Measurements from ENCODE around the gene COQ10B. TPM values are rescaled to one million over a fixed set of nuclear protein-coding genes. Genes with fewer than 3 reads are reported as not detected.

Gene COQ10B
- total RNA-seq, 1 experiment from 2014 or later: 21.7 TPM

DNA sequence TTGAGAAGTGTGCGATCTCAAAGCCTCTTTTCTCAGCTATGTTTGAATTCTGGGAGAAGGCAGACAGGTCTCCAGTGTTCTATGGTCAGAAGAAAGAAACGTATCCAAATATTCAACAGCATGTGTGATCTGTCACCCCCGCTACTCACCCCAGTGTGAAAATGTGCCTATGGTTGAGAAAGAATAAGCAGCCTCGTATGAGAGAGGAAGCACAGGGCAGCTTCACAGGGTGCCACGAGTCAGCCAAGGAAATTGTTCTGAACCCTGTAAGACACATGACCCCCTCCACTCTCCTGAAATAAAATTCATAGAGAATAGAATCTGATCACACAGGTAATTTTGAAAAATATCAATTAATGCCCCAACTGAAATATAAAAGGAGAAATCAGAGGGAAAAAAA is 10.5 kb upstream of the COQ10B start (continued):
- no peak for TF ChIP-seq USF2 (CRISPR knock-in tag; IDR thresholded peaks at IDR 0.05)
- TF ChIP-seq PRDM15 (CRISPR knock-in tag; IDR thresholded peaks at IDR 0.05): no peak
- no peak for TF ChIP-seq AFF4 (CRISPR knock-in tag; IDR thresholded peaks at IDR 0.05; ENCODE audit: borderline replicate concordance)
- TF ChIP-seq ZNF121 (CRISPR knock-in tag; IDR thresholded peaks at IDR 0.05): no peak
- TF ChIP-seq ZNF232 (CRISPR knock-in tag; IDR thresholded peaks at IDR 0.05): no peak
- TF ChIP-seq ZSCAN18 (CRISPR knock-in tag; IDR thresholded peaks at IDR 0.05): no peak
- no peak for TF ChIP-seq E2F4 (CRISPR knock-in tag; IDR thresholded peaks at IDR 0.05; ENCODE audit: borderline replicate concordance, low read depth)
- TF ChIP-seq NFYB (CRISPR knock-in tag; conservative IDR thresholded peaks at IDR 0.05; ENCODE audit: low read depth): no peak
- TF ChIP-seq, protein P1, sequence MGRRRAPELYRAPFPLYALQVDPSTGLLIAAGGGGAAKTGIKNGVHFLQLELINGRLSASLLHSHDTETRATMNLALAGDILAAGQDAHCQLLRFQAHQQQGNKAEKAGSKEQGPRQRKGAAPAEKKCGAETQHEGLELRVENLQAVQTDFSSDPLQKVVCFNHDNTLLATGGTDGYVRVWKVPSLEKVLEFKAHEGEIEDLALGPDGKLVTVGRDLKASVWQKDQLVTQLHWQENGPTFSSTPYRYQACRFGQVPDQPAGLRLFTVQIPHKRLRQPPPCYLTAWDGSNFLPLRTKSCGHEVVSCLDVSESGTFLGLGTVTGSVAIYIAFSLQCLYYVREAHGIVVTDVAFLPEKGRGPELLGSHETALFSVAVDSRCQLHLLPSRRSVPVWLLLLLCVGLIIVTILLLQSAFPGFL (CRISPR knock-in tag; IDR thresholded peaks at IDR 0.05; ENCODE audit: borderline replicate concordance): no peak

GRCh38 chr2:197445746-197446145 is 7.6 kb upstream of the COQ10B start:
- ChIA-PET POLR2A (no interaction called here), CTCF (no interaction called here)
- H3K27me3 Mint-ChIP-seq (ENCODE audit: low read depth): no peaks in the 10 kb centered on the region
- no peaks in the 10 kb centered on the region; the same call in 1 of the 2 replicates for H3K9me3 Mint-ChIP-seq
- ATAC-seq: no peak
- H3K4me1 Mint-ChIP-seq: no peaks in the 10 kb centered on the region
- no peak for DNase-seq (ENCODE audit: low spot score)
- H3K36me3 Mint-ChIP-seq: no peaks in the 10 kb centered on the region
- no peak overlapping the region for H3K27ac Mint-ChIP-seq
- H3K4me3 Mint-ChIP-seq: no peak overlapping the region
- TF ChIP-seq USF2 (CRISPR knock-in tag; IDR thresholded peaks at IDR 0.05): no peak
- no peak for TF ChIP-seq HMGA2 (CRISPR knock-in tag; IDR thresholded peaks at IDR 0.05)
- TF ChIP-seq ELF4 (CRISPR knock-in tag; IDR thresholded peaks at IDR 0.05; ENCODE audit: low read depth): no peak
- no peak for TF ChIP-seq AR (CRISPR knock-in tag; IDR thresholded peaks at IDR 0.05)
- no peak for TF ChIP-seq RELA (CRISPR knock-in tag; IDR thresholded peaks at IDR 0.05; ENCODE audit: borderline replicate concordance)
- TF ChIP-seq HMGXB4 (CRISPR knock-in tag; IDR thresholded peaks at IDR 0.05): no peak
- TF ChIP-seq, protein P2, sequence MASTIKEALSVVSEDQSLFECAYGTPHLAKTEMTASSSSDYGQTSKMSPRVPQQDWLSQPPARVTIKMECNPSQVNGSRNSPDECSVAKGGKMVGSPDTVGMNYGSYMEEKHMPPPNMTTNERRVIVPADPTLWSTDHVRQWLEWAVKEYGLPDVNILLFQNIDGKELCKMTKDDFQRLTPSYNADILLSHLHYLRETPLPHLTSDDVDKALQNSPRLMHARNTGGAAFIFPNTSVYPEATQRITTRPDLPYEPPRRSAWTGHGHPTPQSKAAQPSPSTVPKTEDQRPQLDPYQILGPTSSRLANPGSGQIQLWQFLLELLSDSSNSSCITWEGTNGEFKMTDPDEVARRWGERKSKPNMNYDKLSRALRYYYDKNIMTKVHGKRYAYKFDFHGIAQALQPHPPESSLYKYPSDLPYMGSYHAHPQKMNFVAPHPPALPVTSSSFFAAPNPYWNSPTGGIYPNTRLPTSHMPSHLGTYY (CRISPR knock-in tag; IDR thresholded peaks at IDR 0.05): no peak
- TF ChIP-seq GTF2I (CRISPR knock-in tag; conservative IDR thresholded peaks at IDR 0.05): no peak

Data from WTC11 (cell line).